OCI-LY7 (cell line): ENCODE data around the gene SHLD1. TPM values are rescaled to one million over a fixed set of nuclear protein-coding genes. Genes with fewer than 3 reads are reported as not detected.

Experiments
- BruUV-seq: library from RNA; stranded (reverse); fragments of 400-500 nt; replicated peaks from 2 replicates; lab custom pipeline; 2021; lab: Mats Ljungman, UMichigan
- CTCF ChIA-PET: fragments of 300-600 bp; sonication (Branson Sonifier 250); formaldehyde crosslinking; loops from one replicate; lab custom pipeline; 2022; ENCODE audit warnings: antibody characterized with exemption; ENCODE audit not compliant: unreplicated experiment; lab: Charles Lee
- POLR2A ChIA-PET: fragments of 300-600 bp; sonication (Branson Sonifier 250); formaldehyde crosslinking; loops from one replicate; lab custom pipeline; 2022; ENCODE audit warnings: antibody characterized with exemption; lab: Charles Lee
- DNase-seq: peaks from one replicate; pipeline ENCODE4 v3.0.0-alpha.2; 2015; ENCODE audit warnings: low spot score
- H2AFZ ChIP-seq: fragments of 200-600 bp; sonication (generic), shearing (Covaris generic); 2 replicates; pipeline ENCODE4 v1.6.1; 2014; ENCODE audit warnings: mild to moderate bottlenecking, antibody characterized with exemption, low read length, moderate library complexity
- H3K27ac ChIP-seq: fragments of 200-600 bp; sonication (generic); 2 replicates; pipeline ENCODE4 v1.5.1; 2014; ENCODE audit warnings: mixed run types, low read depth, mild to moderate bottlenecking, moderate library complexity, low read length, inconsistent platforms; ENCODE audit not compliant: poor library complexity, severe bottlenecking
- H3K36me3 ChIP-seq: fragments of 200-600 bp; sonication (generic); 2 replicates; pipeline ENCODE4 v1.6.1; 2014; ENCODE audit warnings: mild to moderate bottlenecking, antibody characterized with exemption, low read length, moderate library complexity, mixed read lengths; ENCODE audit not compliant: insufficient read depth
- H3K4me1 ChIP-seq: fragments of 200-600 bp; sonication (generic); 2 replicates; pipeline ENCODE4 v1.5.1; 2014; ENCODE audit warnings: mild to moderate bottlenecking, low read length; ENCODE audit not compliant: insufficient read depth, poor library complexity, severe bottlenecking
- H3K4me2 ChIP-seq: fragments of 200-600 bp; sonication (generic); 2 replicates; pipeline ENCODE4 v1.6.1; 2014; ENCODE audit warnings: mild to moderate bottlenecking, low read length
- H3K4me3 ChIP-seq: fragments of 200-600 bp; sonication (generic); 2 replicates; pipeline ENCODE4 v1.5.1; 2014; ENCODE audit warnings: mild to moderate bottlenecking, low read depth, low read length; ENCODE audit not compliant: poor library complexity, severe bottlenecking
- H3K79me2 ChIP-seq: fragments of 200-600 bp; sonication (generic); 2 replicates; pipeline ENCODE4 v1.6.1; 2016; ENCODE audit warnings: low read depth, mild to moderate bottlenecking, low read length, moderate library complexity, mixed read lengths; ENCODE audit not compliant: insufficient read depth
- H3K9me2 ChIP-seq: fragments of 200-600 bp; sonication (generic); 2 replicates; pipeline ENCODE4 v1.6.1; 2016; ENCODE audit warnings: mild to moderate bottlenecking, low read length, mixed read lengths; ENCODE audit not compliant: insufficient read depth
- H3K9me3 ChIP-seq: fragments of 200-600 bp; sonication (generic); 2 replicates; pipeline ENCODE4 v1.6.1; 2014; ENCODE audit warnings: mild to moderate bottlenecking, mixed run types, low read length, mixed read lengths
- H4K20me1 ChIP-seq: fragments of 200-600 bp; sonication (generic); 2 replicates; pipeline ENCODE4 v1.6.1; 2014; ENCODE audit warnings: mild to moderate bottlenecking, antibody characterized with exemption, low read length, moderate library complexity, mixed read lengths; ENCODE audit not compliant: insufficient read depth
- CTCF ChIP-seq: fragments of 200-600 bp; sonication (generic); conservative IDR thresholded peaks from 2 replicates; pipeline ENCODE4 v1.5.1; 2014; ENCODE audit warnings: mild to moderate bottlenecking, antibody characterized with exemption, low read length, moderate library complexity, mixed read lengths
- EZH2phosphoT487 ChIP-seq: fragments of 200-600 bp; sonication (generic); IDR thresholded peaks from 2 replicates; pipeline ENCODE4 v1.6.1; 2018; ENCODE audit warnings: low read depth, borderline replicate concordance, mild to moderate bottlenecking, mixed run types, antibody characterized with exemption, low read length, moderate library complexity, mixed read lengths
- intact Hi-C: fragments of 100-400 bp; cut with micrococcal nuclease; formaldehyde crosslinking; loops from one replicate; pipeline ENCODE4 v1.10.0; 2022; ENCODE audit not compliant: unreplicated experiment
- total RNA-seq, 2 experiments: library from RNA; depleted of rRNA in 1 of 2; stranded (reverse); fragments of >200 nt in 1 of 2; shearing (Covaris generic) in 1 of 2; gene quantifications; 2 replicates each; pipeline ENCODE4 v1.2.3, GENCODE V29; 2014 to 2022

SHLD1 gene
- total RNA-seq, 2 experiments from 2014 or later, result 19.4 to 31.2 TPM

GRCh38 chr20:5836569-5836968 is 86.4 kb downstream of the SHLD1 start:
- intact Hi-C loops, result no loop called here
- no peak overlapping the region for H3K4me2 ChIP-seq
- H3K79me2 ChIP-seq, result no peaks in the 10 kb centered on the region
- no peak for DNase-seq
- POLR2A ChIA-PET, result interaction anchor here (0.6 to 2.2 kb wide), 6 partner anchors 8 to 295 kb away, joined by 3 to 9 read pairs (median 4); no protein-coding TSS in a partner anchor
- H3K9me3 ChIP-seq, result peaks cover 4% of the 10 kb centered on the region; the same call in 1 of the 2 replicates
- H3K4me1 ChIP-seq, result no peaks in the 10 kb centered on the region
- no peak for TF ChIP-seq CTCF
- TF ChIP-seq EZH2phosphoT487, result no peak
- BruUV-seq, result no TSS peak
- no peak overlapping the region for H3K4me3 ChIP-seq
- peaks cover 18% of the 10 kb centered on the region; the same call in 1 of the 2 replicates for H3K36me3 ChIP-seq
- no peak overlapping the region for H3K27ac ChIP-seq
- H4K20me1 ChIP-seq, result no peaks in the 10 kb centered on the region
- CTCF ChIA-PET, result no interaction called here
- H2AFZ ChIP-seq, result no peak overlapping the region
- H3K9me2 ChIP-seq, result no peaks in the 10 kb centered on the region

- no peaks in the 10 kb centered on the region for H3K4me1 ChIP-seq
- ChIA-PET CTCF (no interaction called here), POLR2A (interaction anchor here (0.6 to 1.0 kb wide), 3 partner anchors 11 to 73 kb away, joined by 3 to 4 read pairs (median 3); no protein-coding TSS in a partner anchor)
- H3K4me2 ChIP-seq, result no peak overlapping the region
- no peak for DNase-seq
- no peaks in the 10 kb centered on the region for H3K36me3 ChIP-seq
- no peak overlapping the region for H3K4me3 ChIP-seq
- no peaks in the 10 kb centered on the region for H4K20me1 ChIP-seq
- TF ChIP-seq EZH2phosphoT487, result no peak
- no peak for TF ChIP-seq CTCF
- H3K79me2 ChIP-seq, result no peaks in the 10 kb centered on the region
- no peak overlapping the region for H2AFZ ChIP-seq
- BruUV-seq, result no TSS peak
- H3K9me3 ChIP-seq, result no peaks in the 10 kb centered on the region
- no peak overlapping the region for H3K27ac ChIP-seq
- intact Hi-C loops, result no loop called here
- no peaks in the 10 kb centered on the region for H3K9me2 ChIP-seq
Measured at GRCh38 chr20:5840411-5841002, 90.3 kb downstream of the SHLD1 start.

- Histone ChIP-seq H3K36me3 (0 out of 2 replicates have a peak, but pooled peaks cover 4% of the 10 kb centered on the region), H3K9me3 (no peaks in the 10 kb centered on the region), H3K4me3 (no peak overlapping the region), H3K79me2 (no peaks in the 10 kb centered on the region), H3K27ac (no peak overlapping the region), H3K4me2 (no peak overlapping the region), H4K20me1 (no peaks in the 10 kb centered on the region), H3K9me2 (no peaks in the 10 kb centered on the region), H2AFZ (no peak overlapping the region), H3K4me1 (no peaks in the 10 kb centered on the region)
- ChIA-PET CTCF (no interaction called here), POLR2A (interaction anchor here (0.8 kb wide), 1 partner anchor 16 kb away, joined by 3 read pairs; no protein-coding TSS in a partner anchor)
- BruUV-seq, result no TSS peak
- intact Hi-C loops, result no loop called here
- TF ChIP-seq CTCF (no peak), EZH2phosphoT487 (no peak)
- no peak for DNase-seq
Measured at GRCh38 chr20:5841522-5841921, 91.3 kb downstream of the SHLD1 start.
